Retinal pigment epithelial cell (primary cell): ENCODE measurements around the gene DCHS1.

Source experiments
- DNase-seq: peaks from one replicate; pipeline ENCODE4 v3.0.0-alpha.2; 2010; ENCODE audit warnings: low read depth
- H3K4me3 ChIP-seq: 2 replicates; pipeline ENCODE4 v1.5.1; 2011; ENCODE audit warnings: mild to moderate bottlenecking, low read length, control low read depth, moderate library complexity
- CTCF ChIP-seq: conservative IDR thresholded peaks from 2 replicates; pipeline ENCODE4 v1.5.1; 2011; ENCODE audit warnings: low read depth, low read length, control low read depth, inconsistent platforms

DCHS1 gene

GRCh38 chr11:6646071-6646470, 9.5 kb downstream of the DCHS1 start:
- H3K4me3 ChIP-seq, result no peak overlapping the region
- TF ChIP-seq CTCF, result no peak
- no peak for DNase-seq

GRCh38 chr11:6642957-6643356, 12.7 kb downstream of the DCHS1 start:
- no peak overlapping the region for H3K4me3 ChIP-seq
- DNase-seq, result no peak
- no peak for TF ChIP-seq CTCF

GRCh38 chr11:6640985-6641701, 14.5 kb downstream of the DCHS1 start:
- DNase-seq, result no peak
- no peak for TF ChIP-seq CTCF
- no peak overlapping the region for H3K4me3 ChIP-seq

DNA sequence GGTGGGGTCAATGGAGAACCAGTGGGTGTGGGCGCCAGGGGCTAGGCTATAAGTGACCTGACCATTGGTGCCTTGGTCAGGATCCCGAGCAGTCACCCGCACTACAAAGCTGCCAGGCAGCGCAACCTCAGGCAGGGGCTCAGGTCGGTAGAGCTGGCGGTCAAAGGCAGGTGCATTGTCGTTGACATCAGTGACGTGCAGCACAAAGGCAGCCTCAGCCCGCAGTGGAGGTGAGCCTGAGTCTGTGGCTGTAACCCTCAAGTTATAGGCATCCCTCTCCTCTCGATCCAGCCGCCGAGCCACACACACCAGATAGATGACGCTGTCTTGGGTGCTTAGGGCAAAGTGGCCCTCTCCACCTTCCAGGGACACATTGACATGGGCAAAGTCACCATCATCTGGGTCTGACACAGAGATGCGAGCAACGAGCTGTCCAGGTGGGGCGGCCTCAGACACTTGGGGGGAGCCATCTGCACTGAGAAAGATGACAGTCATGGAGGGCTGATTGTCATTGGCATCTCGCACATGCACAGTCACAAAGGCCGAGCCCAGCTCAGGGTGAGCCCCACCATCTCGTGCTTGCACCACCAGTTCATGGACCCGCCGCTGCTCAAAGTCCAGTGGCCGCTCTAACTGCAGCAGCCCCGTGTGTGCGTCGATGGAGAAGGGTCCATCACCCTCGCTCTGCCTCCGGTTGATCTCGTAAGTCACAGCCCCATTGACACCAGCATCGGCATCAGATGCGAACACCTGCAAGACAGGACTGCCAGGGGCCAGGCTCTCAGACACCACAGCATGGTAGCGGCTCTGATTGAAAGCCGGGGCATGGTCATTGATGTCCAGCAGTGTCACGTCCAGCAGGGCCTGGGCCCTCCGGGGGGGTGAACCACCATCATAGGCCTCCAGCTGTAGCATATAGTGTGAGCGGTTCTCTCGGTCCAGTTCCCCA, 15.3 kb downstream of the DCHS1 start:
- no peak overlapping the region for H3K4me3 ChIP-seq
- DNase-seq, result no peak
- TF ChIP-seq CTCF, result no peak

- DNase-seq, result no peak
- TF ChIP-seq CTCF, result no peak
- H3K4me3 ChIP-seq, result no peak overlapping the region
Observed at GRCh38 chr11:6638429-6638828, 17.2 kb downstream of the DCHS1 start.

- DNase-seq, result no peak
- no peak for TF ChIP-seq CTCF
Observed at GRCh38 chr11:6637871-6638270, 17.7 kb downstream of the DCHS1 start.

More at GRCh38 chr11:6637871-6638270, 17.7 kb downstream of the DCHS1 start:
- H3K4me3 ChIP-seq, result no peak overlapping the region
